ENCODE data around the gene HECTD4.
A peak's percentile ranks its signal among the peaks of the same experiment; 100 is the strongest.
"Not testable (repeated sequence)": the region's sequence is repeated elsewhere in the genome, so short reads cannot be mapped to it uniquely, and the experiment has no call there.

The HECTD4 gene

DNA sequence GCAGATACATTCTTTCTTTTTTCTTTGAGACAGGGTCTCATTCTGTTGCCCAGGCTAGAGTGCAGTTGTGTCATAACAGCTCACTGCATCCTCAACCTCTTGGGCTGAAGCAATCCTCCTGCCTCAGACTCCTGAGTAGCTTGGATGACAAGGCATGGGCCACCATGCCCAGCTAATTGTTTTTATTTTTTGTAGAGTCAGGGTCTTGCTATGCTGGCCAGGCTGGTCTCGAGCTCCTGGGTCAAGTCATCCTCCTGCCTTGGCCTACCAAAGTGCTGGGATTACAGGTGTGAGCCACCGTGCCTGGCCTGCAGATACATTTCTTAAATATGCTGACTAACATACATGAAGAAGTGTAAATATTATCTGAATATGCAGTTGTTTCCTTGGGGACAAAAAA, 115.8 kb downstream of the HECTD4 start:
- Histone ChIP-seq H3K36me3 (ENCODE audit: control insufficient read depth, insufficient read depth, low read length) (peaks cover 44% of the 10 kb centered on the region), H3K9ac (ENCODE audit: low read depth, low read length) (no peak overlapping the region), H3K27me3 (ENCODE audit: control insufficient read depth, insufficient read depth, low read length) (no peaks in the 10 kb centered on the region), H3K4me3 (ENCODE audit: low read depth, low read length) (no peak overlapping the region), H3K27ac (ENCODE audit: low read depth, low read length) (no peak overlapping the region), H3K9me3 (ENCODE audit: control insufficient read depth, insufficient read depth, low read length) (no peaks in the 10 kb centered on the region), H3K4me1 (ENCODE audit: control insufficient read depth, insufficient read depth, low read length) (no peaks in the 10 kb centered on the region)

DNA sequence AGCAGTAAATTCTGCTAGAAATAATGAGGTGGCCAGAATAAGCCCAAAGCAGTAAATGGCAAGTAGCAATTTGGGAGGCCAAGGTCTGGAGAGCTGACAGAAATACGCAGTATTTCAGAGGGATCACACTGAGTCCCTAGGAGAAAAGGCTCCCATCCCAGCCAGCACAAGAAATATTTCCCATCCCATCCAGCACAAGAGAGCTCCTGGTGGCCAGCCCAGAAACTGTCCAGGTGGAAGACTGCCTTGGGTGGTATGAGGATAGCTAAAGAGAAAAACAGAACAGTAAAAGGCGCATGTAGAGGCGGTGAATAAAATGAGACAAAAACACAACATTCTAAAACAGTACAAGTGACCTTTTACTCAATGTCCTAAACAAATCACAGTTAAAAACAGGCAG, 120.7 kb downstream of the HECTD4 start:
- Histone ChIP-seq H3K36me3 (ENCODE audit: control insufficient read depth, insufficient read depth, low read length) (peaks cover 35% of the 10 kb centered on the region), H3K27me3 (ENCODE audit: control insufficient read depth, insufficient read depth, low read length) (no peaks in the 10 kb centered on the region), H3K9me3 (ENCODE audit: control insufficient read depth, insufficient read depth, low read length) (no peaks in the 10 kb centered on the region), H3K4me3 (ENCODE audit: low read depth, low read length) (no peak overlapping the region), H3K27ac (ENCODE audit: low read depth, low read length) (no peak overlapping the region), H3K9ac (ENCODE audit: low read depth, low read length) (no peak overlapping the region), H3K4me1 (ENCODE audit: control insufficient read depth, insufficient read depth, low read length) (peaks cover 8% of the 10 kb centered on the region)

DNA sequence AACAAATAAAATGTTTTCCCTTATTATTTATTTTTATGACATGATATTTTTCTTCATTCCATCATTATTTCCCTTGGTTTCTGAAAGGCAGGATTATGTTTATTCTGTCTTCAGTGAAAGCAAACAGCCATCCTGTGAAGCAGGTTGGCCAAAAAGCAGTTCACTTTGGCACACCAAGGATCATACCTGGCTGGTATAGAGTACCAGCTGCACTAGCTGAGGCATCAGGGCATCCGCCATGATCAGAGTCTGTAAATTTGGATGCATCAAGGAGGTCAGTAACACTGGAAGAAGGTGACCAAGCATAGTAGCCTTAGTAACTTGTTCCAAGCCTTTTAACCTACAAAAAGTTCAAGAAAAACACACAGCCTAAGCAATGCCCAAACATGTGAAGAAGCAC, 123.3 kb downstream of the HECTD4 start:
- Histone ChIP-seq H3K27me3 (ENCODE audit: control insufficient read depth, insufficient read depth, low read length) (no peaks in the 10 kb centered on the region), H3K4me1 (ENCODE audit: control insufficient read depth, insufficient read depth, low read length) (peaks cover 17% of the 10 kb centered on the region), H3K9me3 (ENCODE audit: control insufficient read depth, insufficient read depth, low read length) (no peaks in the 10 kb centered on the region), H3K36me3 (ENCODE audit: control insufficient read depth, insufficient read depth, low read length) (peaks cover 36% of the 10 kb centered on the region), H3K4me3 (ENCODE audit: low read depth, low read length) (no peak overlapping the region), H3K9ac (ENCODE audit: low read depth, low read length) (no peak overlapping the region), H3K27ac (ENCODE audit: low read depth, low read length) (no peak overlapping the region)

DNA sequence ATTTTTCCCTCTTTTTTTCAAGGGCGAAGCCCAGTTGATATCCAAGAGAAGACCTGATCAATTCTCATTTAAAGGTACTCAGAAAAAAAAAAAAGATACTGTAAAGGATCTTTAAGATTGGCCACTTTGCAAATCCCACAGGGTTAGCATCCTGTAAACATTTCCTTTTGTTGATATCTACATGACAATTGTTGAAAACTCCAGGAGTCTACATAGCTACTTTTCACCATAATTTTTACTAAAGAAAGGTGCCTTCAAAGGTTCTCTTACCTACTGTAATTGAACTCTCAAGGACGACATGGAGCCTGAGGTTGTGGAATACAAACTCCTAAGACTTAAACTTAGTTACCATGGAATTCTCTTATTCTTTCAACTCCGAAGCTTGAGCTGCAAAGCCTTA, 125.5 kb downstream of the HECTD4 start:
- Histone ChIP-seq H3K27me3 (ENCODE audit: control insufficient read depth, insufficient read depth, low read length) (no peaks in the 10 kb centered on the region), H3K4me1 (ENCODE audit: control insufficient read depth, insufficient read depth, low read length) (peaks cover 17% of the 10 kb centered on the region), H3K27ac (ENCODE audit: low read depth, low read length) (peak overlapping the region; percentile 70), H3K4me3 (ENCODE audit: low read depth, low read length) (no peak overlapping the region), H3K9me3 (ENCODE audit: control insufficient read depth, insufficient read depth, low read length) (no peaks in the 10 kb centered on the region), H3K9ac (ENCODE audit: low read depth, low read length) (no peak overlapping the region), H3K36me3 (ENCODE audit: control insufficient read depth, insufficient read depth, low read length) (peaks cover 44% of the 10 kb centered on the region)

DNA sequence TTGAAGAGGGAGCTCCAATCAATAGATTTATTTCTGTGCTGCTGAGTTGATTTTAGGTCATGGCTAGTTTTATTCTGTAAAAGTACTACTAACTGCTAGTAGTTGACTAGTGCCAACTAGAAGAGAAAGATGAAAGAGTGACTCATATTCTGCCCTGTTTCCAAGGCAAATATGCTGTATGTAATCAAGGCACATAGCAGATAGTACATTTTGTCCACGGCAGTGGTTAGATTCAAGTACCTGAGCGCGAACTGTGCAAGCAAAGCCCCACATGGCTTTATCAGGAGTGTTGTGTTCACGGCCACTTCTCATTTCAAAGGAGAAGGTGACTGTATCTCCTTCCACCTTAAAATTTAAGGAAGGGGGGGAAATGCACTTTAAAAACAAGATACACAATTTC, 130.0 kb downstream of the HECTD4 start:
- Histone ChIP-seq H3K4me1 (ENCODE audit: control insufficient read depth, insufficient read depth, low read length) (peaks cover 14% of the 10 kb centered on the region), H3K27ac (ENCODE audit: low read depth, low read length) (no peak overlapping the region), H3K9ac (ENCODE audit: low read depth, low read length) (no peak overlapping the region), H3K4me3 (ENCODE audit: low read depth, low read length) (no peak overlapping the region), H3K27me3 (ENCODE audit: control insufficient read depth, insufficient read depth, low read length) (no peaks in the 10 kb centered on the region), H3K9me3 (ENCODE audit: control insufficient read depth, insufficient read depth, low read length) (no peaks in the 10 kb centered on the region), H3K36me3 (ENCODE audit: control insufficient read depth, insufficient read depth, low read length) (peaks cover 59% of the 10 kb centered on the region)

DNA sequence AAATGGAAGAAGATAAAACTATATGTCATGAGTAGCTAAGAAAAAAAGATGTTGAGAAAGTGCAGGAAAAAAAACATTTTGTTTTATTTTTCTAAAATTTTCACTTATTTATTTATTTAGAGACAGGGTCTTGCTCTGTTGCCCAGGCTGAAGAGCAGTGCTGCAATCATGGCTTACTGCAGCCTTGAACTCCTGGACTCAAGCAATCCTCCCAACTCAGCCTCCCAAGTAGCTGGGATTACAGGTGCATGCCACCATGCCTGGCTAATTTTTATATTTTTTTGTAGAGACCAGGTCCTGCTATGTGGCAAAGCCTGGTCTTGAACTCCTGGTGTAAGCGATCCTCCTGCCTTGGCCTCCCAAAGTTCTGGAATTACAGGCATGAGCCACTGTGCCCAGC, 137.3 kb downstream of the HECTD4 start:
- H3K4me1 ChIP-seq (ENCODE audit: control insufficient read depth, insufficient read depth, low read length); H3K27me3 ChIP-seq (ENCODE audit: control insufficient read depth, insufficient read depth, low read length); H3K9ac ChIP-seq (ENCODE audit: low read depth, low read length); H3K9me3 ChIP-seq (ENCODE audit: control insufficient read depth, insufficient read depth, low read length); H3K27ac ChIP-seq (ENCODE audit: low read depth, low read length); H3K4me3 ChIP-seq (ENCODE audit: low read depth, low read length): not testable (repeated sequence)
- peaks cover 75% of the 10 kb centered on the region for H3K36me3 ChIP-seq (ENCODE audit: control insufficient read depth, insufficient read depth, low read length)

DNA sequence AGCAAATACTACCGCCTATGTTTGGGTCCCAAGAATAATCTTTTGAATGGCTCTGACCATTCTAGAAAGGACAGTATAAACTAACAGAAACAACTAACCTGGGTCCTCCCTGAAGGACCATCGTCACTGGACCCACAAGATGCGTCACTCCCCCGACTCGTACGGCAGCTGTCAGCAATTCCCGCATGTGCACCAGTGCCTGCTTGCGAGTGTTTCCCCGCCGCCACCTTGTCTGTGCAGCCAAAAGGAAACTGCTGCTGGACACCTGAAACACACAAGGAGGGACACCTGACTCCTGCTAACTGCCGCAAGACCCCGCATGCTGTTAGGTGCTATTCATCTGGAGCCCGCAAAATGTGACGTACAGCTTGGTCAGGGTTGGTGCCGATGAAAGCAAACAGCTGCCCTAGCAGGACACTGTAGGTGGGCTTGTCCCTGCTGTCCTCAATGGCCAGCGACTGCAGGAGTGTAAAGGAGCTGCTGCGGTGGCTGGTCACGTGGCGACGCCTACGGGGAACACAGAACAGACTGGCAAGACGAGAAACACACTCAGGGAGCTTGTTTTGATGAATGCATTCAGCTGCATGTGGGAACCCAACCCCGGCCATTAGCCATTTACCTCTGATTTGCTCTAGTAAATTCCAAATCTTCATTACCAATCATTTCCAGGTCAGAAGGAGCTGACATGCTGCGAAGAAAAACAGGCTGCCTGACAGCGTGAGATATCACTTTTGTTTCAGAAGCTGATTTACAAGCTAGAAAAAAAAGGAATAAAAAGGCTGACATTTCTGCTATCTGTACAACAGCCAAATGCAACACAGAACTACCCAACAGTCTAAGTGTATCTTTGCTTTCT, 138.7 kb downstream of the HECTD4 start:
- Histone ChIP-seq H3K4me1 (ENCODE audit: control insufficient read depth, insufficient read depth, low read length) (no peaks in the 10 kb centered on the region), H3K9ac (ENCODE audit: low read depth, low read length) (no peak overlapping the region), H3K27me3 (ENCODE audit: control insufficient read depth, insufficient read depth, low read length) (no peaks in the 10 kb centered on the region), H3K36me3 (ENCODE audit: control insufficient read depth, insufficient read depth, low read length) (peaks cover 89% of the 10 kb centered on the region), H3K4me3 (ENCODE audit: low read depth, low read length) (no peak overlapping the region), H3K27ac (ENCODE audit: low read depth, low read length) (no peak overlapping the region), H3K9me3 (ENCODE audit: control insufficient read depth, insufficient read depth, low read length) (no peaks in the 10 kb centered on the region)

DNA sequence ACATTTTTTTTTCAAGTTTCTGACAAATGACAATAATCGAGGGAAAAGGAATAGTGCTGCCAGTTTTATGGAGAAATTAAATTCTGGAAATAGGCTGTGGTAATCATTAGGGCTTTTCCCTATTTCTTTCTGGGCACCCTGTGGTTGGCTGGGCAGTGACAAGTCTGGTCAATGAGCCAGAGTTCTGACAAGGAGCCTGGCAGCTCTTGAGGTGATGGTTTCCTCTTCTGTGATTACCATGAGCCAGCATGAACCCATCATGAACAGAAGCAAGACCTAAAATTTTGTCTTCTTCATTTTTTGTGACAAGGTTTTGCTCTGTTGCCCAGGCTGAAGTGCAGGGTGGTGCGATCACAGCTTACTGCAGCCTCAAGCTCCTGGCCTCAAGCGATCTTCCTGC, 141.1 kb downstream of the HECTD4 start:
- Histone ChIP-seq H3K9ac (ENCODE audit: low read depth, low read length) (no peak overlapping the region), H3K36me3 (ENCODE audit: control insufficient read depth, insufficient read depth, low read length) (peaks cover 87% of the 10 kb centered on the region), H3K27ac (ENCODE audit: low read depth, low read length) (no peak overlapping the region), H3K4me1 (ENCODE audit: control insufficient read depth, insufficient read depth, low read length) (no peaks in the 10 kb centered on the region), H3K27me3 (ENCODE audit: control insufficient read depth, insufficient read depth, low read length) (no peaks in the 10 kb centered on the region), H3K9me3 (ENCODE audit: control insufficient read depth, insufficient read depth, low read length) (no peaks in the 10 kb centered on the region), H3K4me3 (ENCODE audit: low read depth, low read length) (no peak overlapping the region)

DNA sequence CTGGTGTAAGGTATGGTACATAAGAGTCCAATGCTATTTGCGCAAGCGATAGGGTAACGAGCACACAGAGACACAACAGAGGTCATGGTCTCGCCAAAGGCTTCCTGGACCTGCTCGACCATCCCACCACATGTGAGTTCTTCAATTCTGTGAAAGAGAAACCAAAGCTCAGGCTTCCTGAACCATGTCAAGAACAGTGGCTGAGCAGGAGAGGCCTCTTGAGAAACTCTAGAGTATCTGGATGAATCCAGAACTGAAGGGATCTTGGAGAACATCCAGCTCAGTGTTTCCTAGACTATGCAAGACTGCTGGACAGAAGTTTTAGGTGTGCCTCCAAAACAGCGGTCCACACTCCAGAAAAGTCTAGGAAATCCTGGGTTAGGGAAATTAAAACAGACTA, 142.3 kb downstream of the HECTD4 start:
- no peak overlapping the region for H3K27ac ChIP-seq (ENCODE audit: low read depth, low read length)
- no peaks in the 10 kb centered on the region for H3K4me1 ChIP-seq (ENCODE audit: control insufficient read depth, insufficient read depth, low read length)
- no peak overlapping the region for H3K9ac ChIP-seq (ENCODE audit: low read depth, low read length)
- peaks cover 89% of the 10 kb centered on the region for H3K36me3 ChIP-seq (ENCODE audit: control insufficient read depth, insufficient read depth, low read length)
- H3K4me3 ChIP-seq (ENCODE audit: low read depth, low read length) = no peak overlapping the region
- H3K9me3 ChIP-seq (ENCODE audit: control insufficient read depth, insufficient read depth, low read length) = no peaks in the 10 kb centered on the region
- H3K27me3 ChIP-seq (ENCODE audit: control insufficient read depth, insufficient read depth, low read length) = no peaks in the 10 kb centered on the region

DNA sequence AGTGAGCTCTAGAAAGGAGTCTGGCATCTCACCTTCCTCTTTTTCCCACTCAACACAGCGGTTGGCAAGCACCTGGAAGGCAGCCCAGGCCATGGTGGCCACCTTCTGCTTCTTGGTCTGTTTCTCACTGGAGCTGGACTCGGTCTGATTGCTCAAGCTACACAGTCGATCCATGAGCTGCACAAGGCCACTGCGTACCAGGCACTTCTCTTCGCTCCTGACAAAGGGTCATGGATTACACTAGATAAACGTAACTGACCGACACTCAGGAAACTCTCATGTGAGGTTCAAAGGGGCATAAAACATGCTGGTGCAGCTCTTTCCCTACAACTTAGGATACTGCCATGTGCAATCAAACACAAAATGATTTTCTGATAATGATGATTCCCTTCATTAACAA, 143.2 kb downstream of the HECTD4 start:
- Histone ChIP-seq H3K9ac (ENCODE audit: low read depth, low read length) (no peak overlapping the region), H3K4me3 (ENCODE audit: low read depth, low read length) (no peak overlapping the region), H3K9me3 (ENCODE audit: control insufficient read depth, insufficient read depth, low read length) (no peaks in the 10 kb centered on the region), H3K27me3 (ENCODE audit: control insufficient read depth, insufficient read depth, low read length) (no peaks in the 10 kb centered on the region), H3K4me1 (ENCODE audit: control insufficient read depth, insufficient read depth, low read length) (no peaks in the 10 kb centered on the region), H3K27ac (ENCODE audit: low read depth, low read length) (no peak overlapping the region), H3K36me3 (ENCODE audit: control insufficient read depth, insufficient read depth, low read length) (peaks cover 91% of the 10 kb centered on the region)

DNA sequence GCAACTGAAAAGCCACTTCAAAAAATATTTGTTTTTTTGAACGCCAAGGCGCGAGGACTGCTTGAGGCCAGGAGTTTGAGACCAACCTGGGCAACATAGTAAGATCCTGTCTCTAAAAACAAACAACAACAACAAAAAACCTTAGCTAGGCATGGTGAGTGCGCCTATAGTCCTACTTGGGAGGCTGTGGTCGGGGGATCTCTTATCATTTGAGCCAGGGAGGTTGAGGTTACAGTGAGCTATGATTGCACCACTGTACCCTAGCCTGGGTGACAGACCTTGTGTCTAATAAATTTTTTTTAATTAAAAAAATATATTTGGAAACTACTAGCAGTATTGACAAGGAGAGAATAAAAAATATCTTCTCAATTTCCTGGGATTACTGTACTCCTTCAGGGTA, 143.8 kb downstream of the HECTD4 start:
- H3K4me3 ChIP-seq (ENCODE audit: low read depth, low read length) = no peak overlapping the region
- H3K4me1 ChIP-seq (ENCODE audit: control insufficient read depth, insufficient read depth, low read length) = no peaks in the 10 kb centered on the region
- H3K27ac ChIP-seq (ENCODE audit: low read depth, low read length) = no peak overlapping the region
- H3K9ac ChIP-seq (ENCODE audit: low read depth, low read length) = no peak overlapping the region
- H3K27me3 ChIP-seq (ENCODE audit: control insufficient read depth, insufficient read depth, low read length) = no peaks in the 10 kb centered on the region
- H3K36me3 ChIP-seq (ENCODE audit: control insufficient read depth, insufficient read depth, low read length) = peaks cover 90% of the 10 kb centered on the region
- no peaks in the 10 kb centered on the region for H3K9me3 ChIP-seq (ENCODE audit: control insufficient read depth, insufficient read depth, low read length)
